Stimulated activated CD8-positive, alpha-beta memory T cell treated with anti-CD3 and anti-CD28 coated beads, Interleukin-12 subunit alpha, Interleukin-12 subunit beta, amount 100 ng/mL, for 24 hours (primary cell): ENCODE results near the gene MYCBP2.
"Not testable (repeated sequence)": the region's sequence is repeated elsewhere in the genome, so short reads cannot be mapped to it uniquely, and the experiment has no call there.

Experiments
- DNase-seq: peaks from one replicate; pipeline ENCODE4 v3.0.0-alpha.2; 2020; ENCODE audit errors: extremely low read depth

Gene MYCBP2, protein sequence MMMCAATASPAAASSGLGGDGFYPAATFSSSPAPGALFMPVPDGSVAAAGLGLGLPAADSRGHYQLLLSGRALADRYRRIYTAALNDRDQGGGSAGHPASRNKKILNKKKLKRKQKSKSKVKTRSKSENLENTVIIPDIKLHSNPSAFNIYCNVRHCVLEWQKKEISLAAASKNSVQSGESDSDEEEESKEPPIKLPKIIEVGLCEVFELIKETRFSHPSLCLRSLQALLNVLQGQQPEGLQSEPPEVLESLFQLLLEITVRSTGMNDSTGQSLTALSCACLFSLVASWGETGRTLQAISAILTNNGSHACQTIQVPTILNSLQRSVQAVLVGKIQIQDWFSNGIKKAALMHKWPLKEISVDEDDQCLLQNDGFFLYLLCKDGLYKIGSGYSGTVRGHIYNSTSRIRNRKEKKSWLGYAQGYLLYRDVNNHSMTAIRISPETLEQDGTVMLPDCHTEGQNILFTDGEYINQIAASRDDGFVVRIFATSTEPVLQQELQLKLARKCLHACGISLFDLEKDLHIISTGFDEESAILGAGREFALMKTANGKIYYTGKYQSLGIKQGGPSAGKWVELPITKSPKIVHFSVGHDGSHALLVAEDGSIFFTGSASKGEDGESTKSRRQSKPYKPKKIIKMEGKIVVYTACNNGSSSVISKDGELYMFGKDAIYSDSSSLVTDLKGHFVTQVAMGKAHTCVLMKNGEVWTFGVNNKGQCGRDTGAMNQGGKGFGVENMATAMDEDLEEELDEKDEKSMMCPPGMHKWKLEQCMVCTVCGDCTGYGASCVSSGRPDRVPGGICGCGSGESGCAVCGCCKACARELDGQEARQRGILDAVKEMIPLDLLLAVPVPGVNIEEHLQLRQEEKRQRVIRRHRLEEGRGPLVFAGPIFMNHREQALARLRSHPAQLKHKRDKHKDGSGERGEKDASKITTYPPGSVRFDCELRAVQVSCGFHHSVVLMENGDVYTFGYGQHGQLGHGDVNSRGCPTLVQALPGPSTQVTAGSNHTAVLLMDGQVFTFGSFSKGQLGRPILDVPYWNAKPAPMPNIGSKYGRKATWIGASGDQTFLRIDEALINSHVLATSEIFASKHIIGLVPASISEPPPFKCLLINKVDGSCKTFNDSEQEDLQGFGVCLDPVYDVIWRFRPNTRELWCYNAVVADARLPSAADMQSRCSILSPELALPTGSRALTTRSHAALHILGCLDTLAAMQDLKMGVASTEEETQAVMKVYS (N-terminal part only)

DNA sequence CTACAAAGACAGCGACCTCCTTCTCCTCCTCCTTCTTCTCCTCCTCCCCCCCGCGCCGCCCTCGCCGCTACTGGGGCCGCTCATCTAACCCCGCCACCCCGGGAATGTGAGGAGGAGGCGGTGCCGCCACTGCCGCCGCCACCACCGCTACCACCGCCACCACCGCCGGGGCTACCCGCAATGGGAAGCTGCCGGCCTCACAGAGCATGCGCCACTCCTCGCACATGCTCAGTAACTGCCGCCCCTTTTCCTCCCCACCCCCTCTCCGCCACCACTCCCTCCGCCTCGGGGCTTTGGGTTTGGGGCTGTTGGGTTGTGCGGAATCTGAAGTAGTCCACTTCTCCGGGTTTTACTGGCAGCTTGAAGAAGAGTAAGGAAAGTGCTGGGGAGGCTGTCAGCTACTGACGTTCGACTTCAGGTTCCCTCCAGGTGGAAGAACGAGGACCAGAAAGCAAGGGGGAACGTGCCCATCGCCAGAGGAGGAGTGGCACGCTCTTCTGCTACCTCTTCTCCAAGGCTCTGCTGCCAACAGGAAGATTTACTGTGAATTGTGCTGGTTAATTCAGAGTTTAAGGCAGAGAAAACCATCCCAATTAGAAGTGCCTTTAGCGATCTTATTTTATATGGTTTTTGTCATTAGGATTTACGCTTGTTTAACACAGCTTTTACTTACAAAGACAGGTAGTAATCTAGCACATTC is at the start of gene MYCBP2:
Gene MYCBP2 (minus strand): TSS at position 190 of the 700 bp plus-strand sequence. CDS start 319 bp downstream, outside the sequence.
- peak; percentile 86 for DNase-seq

DNA sequence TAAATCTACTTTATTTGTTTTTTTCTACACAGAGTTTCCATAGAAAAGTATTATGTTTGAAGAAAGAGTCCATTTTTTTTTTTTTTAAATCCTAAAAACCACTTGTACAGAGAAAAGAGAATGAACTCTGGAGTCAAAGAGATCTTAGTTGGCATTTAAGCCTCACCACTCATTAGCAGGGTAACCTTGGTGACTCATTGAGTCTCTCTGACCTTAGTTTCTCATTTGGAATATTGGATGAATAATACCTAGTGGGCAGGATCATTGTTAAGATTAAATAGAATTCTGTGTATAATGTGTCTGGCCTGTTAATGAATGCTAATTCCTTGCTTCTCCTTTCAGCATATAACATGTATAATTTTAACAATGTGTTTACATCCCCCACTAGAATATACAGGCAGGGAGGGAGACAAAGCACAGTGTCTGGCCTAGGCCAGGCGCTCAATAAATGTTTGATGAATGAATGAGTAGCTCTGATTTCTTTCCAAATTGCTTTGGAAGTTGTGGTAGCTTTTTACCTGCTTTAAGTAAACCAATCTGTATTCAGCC is 48.7 kb upstream of the MYCBP2 start:
- DNase-seq = no peak

DNA sequence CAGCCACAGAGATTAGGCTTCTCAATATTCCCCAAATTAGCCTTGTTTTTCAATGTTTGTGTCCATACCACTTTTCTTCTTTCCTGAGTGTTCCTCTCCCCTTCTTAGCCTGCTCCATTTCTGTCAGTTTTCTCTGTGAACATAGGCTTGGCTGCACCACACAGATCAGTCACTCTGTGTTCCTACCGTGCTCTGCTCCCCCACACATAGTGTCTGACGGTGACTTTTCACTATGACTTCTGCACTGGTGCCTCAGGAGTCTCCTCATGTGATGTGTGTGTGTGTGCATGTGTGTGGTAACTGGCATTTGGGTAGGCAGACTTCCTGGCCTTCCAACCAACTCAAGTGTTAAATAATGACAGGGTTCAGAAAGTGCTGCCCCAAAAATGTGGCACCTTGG is 47.9 kb upstream of the MYCBP2 start:
- no peak for DNase-seq

DNA sequence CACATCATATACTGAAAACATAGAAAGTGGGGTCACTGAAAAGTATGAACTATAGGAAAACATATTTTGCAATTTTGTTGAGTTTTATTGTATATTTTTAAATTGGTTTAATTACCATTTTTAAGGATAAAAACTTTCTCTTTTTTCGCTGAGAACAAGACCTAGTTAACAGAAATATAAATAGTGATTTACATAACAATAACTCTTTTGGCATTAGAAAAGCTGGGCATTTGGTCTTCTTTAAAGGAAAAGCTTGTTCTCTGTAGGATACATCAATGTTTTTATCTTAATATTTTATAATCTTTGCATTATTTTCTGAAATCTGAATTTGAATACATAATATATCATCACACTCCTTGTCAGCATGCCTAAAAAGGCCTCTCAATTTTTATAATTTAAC is 47.4 kb upstream of the MYCBP2 start:
- no peak for DNase-seq

DNA sequence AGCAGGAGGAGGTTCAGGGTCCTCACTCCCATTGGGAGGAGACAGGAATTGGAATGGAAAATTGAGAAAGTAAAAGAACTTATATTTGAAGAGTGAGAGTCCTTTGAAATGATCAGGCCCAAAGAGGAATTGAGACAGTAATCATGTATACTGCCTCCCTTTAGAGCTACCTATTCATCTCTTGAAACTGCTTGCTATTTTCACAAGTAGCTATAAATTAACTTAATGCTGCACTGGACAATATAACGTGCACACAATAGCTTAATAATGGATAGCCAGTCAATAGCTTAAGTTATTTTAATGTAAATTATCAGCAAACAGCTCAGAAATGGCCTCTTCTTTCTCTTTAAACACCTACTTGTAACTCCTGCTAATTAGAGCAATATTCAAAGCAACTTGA is 46.6 kb upstream of the MYCBP2 start:
- DNase-seq = no peak

DNA sequence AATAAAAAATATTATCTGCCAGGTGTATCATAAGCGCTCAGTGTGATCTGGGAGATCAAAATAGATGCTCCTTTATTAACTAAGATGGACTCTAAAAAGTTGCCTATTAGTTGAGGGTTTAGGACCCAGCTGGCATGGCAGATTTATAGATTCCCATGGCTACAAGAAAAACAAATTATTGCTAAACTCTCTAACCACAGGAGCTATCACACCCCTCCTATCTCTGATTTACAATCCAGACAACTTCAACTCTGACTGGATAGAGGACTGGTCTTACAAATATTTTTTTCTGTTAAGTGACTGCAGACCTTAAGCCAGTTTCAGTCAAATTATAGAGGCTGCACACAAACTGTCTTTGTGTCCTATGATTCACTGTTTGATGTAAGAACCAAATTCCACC is 45.4 kb upstream of the MYCBP2 start:
- DNase-seq = no peak

DNA sequence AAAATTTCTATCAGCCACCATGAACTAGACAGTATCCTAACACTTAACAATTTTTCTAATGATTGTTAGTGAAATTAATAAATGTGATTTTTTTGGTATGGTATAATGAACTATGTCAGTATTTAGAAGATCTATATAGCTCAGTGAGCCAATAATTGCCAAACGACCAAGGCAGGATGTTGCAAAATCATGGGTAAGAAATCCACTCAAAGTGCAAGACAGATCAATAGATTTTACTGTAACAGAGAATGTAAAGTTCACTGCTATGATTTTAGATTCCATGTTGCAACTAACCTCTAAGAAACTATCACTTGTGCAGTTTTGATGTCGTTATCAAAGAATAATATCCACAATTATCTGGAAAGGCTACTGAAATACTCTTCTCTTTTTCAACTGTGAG is 44.0 kb upstream of the MYCBP2 start:
- no peak for DNase-seq

DNA sequence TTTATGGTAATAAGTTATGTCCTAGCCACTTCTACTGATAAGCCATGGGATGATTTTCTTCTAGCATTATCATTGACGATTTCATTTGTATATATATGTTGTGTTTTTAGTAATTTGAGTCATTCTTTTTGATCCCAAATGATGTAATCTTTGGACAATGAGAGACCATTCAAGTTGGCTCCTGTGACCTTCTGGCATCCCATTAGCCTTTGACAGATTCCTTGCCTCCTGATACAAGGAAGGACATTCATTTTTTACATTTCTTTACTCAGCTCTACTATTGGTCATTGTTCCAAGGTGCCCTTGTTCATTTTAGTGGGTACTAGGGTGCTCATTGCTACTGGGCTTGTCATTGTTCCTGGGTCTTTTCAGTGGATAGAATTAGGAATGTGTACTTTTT is 35.3 kb upstream of the MYCBP2 start:
- no peak for DNase-seq

DNA sequence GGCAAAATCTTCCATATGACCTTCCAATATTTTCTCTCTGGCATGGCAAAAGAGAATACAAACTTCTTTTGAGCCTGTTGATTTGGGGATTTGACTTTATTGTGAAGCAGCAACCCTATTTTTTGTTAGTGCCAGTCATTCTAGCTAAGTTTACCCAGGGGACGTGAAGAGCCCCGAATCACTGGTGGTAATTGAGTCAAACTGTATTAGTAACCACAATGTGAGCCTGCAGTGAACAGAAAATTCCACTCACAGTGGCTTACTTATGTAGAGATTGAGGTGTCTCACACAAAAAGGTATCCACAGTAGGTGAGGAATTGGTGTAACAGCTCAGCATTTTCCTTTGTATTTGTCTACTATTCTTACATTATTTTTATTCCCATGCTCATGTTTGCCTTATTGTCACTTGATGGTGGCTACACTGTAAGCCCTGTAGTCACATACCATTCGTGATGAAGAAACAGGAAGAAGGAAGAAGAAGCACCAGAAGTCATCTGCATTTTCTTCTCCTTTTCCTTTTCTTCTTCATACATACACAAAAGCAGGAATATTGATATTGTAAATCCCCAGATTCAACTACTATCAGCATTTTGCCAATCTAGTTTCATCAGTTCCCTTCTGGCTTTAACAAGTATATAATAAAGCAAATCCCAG is 33.3 kb upstream of the MYCBP2 start:
- DNase-seq = no peak

DNA sequence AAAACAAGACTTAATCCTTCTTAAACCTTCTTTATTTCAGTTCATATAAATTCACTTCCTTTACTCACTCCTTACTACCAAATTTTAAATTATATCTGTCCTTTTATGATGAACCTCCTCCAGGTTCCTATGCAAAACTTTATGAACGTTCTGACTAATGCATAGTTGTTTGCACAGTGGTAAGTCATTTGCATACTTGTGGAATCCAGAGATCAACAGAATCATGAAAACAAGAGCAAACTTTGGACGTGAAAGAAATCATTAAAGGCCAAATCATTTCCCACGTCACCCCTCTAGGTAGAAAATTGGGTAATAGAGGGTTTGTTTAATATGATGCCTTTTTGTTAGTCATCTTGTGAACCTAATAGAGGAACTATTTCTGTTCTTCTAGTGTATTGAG is 32.3 kb upstream of the MYCBP2 start:
- no peak for DNase-seq

DNA sequence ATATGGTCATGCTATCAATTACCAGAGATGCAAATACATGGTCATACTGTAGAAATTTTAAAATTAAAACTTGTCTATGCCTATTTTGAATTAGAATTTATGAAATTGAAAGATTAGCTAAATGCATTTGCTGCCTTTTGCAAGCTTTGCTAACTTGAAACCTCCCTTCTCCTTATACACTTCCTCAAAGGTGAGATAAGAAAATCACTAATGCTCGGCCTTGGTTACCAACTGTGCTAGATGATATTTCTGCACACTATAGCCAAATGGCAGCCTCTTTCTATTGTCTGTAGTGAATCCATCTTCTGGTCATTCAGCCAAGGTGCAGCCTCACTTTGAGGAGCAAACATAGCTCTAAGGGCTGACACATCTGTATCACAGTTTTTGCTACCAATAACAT is 31.1 kb upstream of the MYCBP2 start:
- DNase-seq = no peak

DNA sequence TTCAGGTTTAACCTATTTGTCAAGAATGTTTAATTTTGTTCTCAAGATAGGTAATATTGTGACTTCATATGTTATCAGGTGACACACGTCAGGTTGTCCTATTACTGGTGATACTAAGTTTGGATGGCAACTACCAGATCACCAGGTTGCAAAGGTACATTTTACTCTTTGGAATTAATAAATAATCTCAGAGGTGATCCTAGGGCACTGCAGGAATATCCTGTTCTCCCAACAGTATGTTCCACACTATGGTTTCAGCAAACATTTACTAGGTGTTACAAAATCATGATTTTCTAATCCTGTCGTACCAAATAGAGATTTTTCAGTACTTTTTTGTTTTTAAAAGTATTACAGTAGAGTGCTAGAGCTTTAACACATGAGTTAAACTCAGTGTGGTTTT is 29.3 kb upstream of the MYCBP2 start:
- DNase-seq = no peak

DNA sequence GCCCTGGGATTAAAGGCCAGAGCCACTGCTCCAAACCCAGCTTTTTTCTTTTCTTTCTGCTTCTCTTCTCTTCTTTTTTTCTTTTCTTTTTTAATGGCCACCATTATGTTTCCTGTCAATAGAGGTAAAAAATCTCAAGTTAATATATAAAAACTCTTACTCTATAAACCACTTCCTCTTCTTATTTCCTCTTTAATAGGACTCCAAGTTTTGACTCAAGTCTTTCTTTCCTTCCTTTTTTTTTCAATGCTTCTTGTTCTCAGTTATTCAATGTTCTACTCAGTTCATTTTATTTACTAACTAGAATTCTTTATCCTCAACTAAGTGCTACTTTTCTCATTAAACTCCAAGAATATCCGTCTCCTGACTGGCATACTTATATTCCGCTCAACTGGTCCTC is 27.1 kb upstream of the MYCBP2 start:
- no peak for DNase-seq

DNA sequence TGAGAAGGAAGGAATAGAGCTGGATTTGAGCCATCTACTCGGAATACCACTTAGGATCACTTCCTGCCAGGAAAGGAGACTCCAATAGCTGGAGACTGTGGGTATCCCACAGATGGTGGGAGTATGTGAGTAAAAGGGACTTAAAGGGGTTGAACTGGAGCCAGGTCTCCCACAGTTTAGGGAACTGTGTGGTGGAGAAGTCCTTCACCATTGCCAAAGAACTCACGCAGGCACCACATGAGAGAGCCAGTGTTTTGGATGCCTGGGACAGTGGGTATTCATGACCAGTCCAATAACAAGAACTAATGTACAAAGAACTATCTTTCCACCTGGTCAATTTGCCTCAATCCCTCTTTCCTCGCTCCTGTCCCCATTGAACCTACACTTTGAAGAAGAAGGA is 24.4 kb upstream of the MYCBP2 start:
- DNase-seq = no peak

DNA sequence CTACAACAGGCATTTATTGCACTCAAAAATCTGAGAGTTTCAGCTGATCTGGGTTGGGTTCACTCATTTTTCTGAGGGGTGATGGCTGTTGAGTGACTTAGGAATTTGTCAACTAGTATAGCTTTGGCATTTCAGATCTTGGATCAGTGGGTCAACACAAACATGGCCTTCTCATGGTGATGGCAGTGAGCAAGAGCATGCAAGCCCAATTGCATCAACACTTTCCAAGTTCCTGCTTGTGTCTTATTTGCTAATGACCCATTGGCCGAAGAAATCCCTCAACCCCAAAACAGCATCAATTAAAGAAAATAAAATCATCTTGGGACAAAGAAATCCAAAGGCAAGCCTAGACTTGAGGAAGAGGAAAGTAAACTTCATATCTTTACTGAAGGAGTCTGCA is 23.9 kb upstream of the MYCBP2 start:
- no peak for DNase-seq

DNA sequence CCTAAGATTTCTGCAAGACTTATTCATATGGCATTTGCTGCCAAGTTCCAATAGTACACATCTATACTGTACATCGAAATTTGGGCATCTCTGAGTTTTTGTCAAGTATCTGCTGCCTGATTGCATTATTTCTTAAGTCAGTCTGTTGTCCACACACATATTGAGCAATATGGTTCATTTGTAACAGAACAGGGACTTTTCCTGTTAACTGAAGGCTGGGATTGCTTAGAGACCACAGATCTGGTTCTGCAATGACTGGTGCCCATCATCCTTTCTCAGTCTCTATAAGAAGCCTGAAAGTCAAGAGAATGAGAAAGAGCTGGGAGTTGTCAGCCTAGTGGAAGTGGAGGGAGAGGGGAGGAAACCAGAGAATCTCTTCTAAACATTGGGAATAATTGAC is 22.5 kb upstream of the MYCBP2 start:
- no peak for DNase-seq

DNA sequence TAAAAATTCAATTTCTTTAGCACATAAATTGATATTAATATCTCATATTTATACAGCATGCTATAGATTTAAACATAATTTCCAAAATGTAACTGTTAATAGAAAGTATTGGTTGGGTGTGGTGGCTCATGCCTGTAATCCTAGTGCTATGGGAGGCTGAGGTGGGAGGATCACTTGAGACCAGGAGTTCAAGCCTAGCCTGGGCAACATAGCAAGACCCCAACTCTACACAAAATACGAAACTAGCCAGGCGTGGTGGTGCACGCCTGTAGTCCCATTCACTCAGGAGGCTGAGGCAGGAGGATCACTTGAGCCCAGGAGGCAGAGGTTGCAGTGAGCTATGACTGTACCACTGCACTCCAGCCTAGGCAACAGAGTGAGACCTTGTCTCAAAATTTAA is 20.5 kb upstream of the MYCBP2 start:
- not testable (repeated sequence) for DNase-seq

DNA sequence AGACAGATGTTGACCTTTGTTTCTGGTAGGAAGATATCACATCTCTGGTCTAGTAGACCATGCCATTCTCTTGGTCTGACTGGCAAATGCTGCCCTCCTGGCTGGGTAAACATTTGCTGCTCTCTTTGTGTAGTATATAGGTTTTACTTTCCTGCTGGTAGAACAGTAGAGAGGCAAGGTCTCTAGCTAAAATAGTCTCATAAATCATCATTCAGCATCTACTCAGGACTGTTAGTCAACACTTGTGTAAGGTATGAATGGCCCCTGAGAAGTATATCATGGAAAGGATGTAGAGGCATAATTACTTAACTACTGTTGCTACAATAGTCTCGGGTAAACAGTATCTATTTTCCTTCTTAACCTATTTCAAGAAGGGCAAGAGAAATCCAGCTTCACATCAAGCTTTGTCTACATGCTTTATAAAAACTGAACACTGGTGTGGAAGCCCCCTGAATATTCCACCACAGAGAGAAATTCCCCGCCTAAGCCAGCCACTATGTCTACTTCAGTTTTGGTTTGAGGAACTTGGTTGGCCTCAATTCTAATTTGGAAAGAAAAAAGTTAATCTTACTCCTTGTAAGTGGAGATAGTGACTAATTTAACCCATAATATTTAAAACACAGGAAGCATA is 18.4 kb upstream of the MYCBP2 start:
- no peak for DNase-seq

DNA sequence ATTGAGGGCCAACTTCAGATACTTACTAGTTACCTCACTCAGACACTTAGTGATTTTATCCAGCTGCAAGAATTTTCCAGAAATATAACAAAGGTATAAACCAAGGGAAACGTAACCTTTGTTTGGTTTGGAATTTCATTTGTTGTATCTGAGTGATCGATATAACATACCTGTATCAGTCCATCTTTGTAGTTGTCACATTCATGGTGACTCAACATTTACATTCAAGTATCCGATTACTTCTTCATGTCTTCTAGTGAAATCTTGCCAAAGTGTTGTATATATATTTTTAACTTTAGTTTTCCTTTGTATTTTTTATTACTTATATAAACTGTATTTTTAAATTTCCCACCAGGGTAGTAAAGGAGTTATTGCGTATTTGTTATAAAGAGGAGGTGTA is 16.9 kb upstream of the MYCBP2 start:
- no peak for DNase-seq

DNA sequence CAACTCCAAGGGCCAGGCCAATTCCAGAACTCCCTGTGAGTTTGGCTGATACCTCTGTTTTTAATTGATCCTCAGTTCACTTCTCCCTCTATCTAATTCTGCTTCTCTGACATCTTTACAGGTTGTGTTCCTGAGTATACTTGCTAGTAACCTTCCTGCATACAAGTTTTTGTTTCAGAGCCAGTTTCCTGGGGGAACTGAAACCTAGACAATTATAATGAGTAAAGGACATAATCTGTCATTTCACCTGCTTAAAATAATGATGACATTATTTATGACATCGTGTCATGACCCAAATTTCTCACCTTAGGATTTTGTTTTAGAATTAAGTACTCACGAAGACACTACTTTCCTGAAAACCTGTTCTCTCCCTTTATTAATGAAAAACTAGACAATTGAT is 12.5 kb upstream of the MYCBP2 start:
- DNase-seq = no peak
